GM18508 (cell line): ENCODE results near the gene DDX10.

Experiments used
- ATAC-seq: cut with Tn5 transposase; IDR thresholded peaks from one replicate; pipeline ENCODE4 v1.9.1; 2021; ENCODE audit warnings: moderate number of reproducible peaks; ENCODE audit not compliant: insufficient read depth, unreplicated experiment

The DDX10 gene

DNA sequence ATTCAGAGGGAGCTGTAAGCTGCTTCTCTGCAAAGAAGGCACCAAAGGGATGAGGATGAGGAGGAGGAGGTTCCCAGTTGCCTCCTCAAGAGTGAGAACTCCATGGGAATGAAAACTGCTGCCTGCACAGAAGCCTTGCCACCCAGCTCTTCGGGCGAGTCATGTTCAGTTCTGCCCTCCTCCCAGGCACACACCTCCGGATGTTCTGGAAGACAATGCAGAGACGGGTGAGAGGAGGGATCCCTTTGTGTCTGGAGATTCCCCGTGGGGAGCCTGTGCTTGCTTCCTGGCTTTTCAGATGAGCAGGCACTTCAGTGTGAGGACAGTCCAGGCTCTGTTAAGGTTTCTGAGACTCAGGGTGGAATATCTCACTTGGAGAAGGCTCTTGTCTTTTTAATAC lies 295.6 kb downstream of the DDX10 start:
- ATAC-seq: no peak

DNA sequence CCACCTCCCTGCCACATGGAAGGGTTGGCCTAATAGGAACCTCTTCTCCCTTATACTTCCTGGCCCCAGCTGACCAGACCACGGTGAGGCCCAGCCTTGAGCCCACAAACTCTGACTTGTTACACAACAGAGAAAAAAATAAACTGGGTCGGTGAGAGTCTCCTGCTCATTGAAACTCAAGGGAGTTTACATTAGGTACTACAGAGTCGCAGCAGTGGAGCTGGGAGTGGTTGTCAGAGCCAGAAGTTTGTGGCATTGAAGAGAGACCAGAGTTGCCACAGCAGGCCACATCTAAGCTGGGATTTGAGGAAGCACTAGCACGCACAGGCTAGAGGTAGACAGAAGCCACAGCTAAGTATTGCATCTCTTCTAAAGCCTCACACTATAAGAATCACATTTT lies 296.2 kb downstream of the DDX10 start:
- no peak for ATAC-seq

DNA sequence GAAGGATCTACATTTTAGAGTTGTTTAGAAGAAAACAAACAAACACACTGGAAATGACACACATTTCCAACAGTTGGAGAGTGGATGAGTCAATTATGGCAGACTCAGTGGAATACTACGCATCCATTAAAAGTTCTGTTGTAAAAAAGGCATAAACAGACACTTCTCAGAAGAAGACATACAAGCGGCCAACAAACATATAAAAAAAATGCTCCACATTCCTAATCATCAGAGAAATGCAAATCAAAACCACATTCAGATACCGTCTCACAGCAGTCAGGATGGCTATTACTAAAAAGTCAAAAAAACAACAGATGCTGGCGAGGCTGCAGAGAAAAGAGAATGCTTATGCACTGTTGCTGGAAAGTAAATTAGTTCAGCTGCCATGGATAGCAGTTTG lies 298.2 kb downstream of the DDX10 start:
- ATAC-seq: no peak

DNA sequence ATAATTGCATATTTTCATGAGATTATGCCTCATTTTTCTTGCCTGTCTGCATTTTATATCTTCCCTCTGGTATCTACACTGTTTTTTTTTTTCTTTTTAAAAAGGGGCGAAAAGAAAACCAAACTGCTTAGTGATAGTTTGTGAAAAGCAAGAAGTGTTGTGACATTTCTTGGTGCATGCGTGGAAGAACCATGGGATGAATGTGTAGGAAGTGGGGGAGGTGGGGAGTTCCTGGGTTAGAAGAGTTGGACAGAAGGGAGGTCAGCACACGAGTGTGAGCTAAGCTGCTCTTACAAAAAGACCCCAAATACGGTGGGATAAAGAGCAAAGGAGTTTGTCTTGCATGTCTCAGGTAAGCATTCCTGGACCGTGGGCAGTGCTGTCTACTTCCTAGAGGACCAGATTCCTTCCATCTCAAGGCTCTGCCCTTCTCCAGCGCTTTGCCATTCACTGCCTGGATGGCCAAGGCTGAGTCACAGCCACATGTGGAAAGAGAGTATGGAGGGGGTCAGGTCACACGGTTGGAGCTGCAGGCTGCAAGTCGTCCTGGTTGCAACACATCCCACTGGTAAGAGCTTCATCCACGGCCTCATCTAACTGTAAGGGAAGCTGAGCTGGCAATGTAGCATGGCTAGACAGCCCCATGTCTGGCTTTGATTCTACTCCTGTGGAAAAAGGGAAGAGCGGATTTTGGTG lies 300.6 kb downstream of the DDX10 start:
- ATAC-seq: no peak

DNA sequence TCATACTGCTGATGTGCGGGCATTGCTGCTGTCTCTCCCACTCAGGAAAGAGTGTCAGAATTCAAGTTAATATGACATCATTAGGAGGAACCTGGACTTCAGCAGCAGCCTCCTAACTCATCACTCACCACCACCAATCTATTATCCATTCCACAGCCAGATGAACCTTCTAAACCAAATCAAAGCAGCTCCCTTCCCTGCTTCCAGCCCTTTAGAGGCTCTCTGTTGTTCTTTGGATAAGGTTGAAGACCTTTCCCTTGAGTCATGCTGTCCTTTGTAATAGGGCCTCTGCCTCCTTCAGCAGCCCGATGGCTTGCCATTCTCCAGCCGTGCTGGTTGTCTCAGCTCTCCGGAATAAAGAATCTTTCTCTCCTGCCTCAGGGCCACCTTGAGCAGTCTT lies 301.3 kb downstream of the DDX10 start:
- no peak for ATAC-seq

DNA sequence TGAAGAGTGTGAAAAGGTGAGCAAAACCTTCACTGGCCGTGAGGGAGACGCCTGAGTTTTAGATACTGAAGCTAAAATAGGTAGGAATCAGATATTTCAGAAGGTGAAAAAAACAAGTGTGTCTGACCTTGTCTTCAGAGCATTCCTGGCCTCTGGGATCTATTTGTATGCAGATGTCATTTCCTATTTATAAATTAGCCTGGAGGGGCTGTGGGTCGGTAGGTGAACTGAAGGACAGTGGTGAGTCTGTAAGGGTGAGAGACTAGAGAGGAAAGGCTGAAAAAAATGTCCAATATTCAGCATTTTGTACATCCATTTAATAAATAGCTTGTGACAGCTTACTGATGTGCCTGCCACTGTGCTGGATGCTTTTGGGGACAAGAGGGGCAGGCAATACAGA lies 302.1 kb downstream of the DDX10 start:
- no peak for ATAC-seq

DNA sequence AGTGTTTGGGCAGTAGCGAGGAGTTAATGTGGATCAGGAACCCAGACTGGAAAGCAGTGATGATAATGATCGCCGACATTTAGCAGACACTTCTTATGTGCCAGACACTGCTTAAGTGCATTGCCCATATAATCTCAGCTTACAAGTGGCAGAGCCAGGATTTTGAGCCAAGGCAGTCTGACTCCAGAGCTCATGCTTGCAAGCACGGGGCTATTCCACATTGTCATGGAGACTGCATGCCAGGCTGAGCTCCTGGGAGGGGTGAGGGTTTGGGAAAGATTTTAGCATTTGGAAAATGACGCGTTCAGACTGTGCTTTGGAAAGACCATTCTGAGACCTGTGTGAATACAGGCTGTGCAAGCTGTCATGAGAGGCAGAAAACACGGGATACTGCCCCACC lies 302.7 kb downstream of the DDX10 start:
- ATAC-seq: no peak

DNA sequence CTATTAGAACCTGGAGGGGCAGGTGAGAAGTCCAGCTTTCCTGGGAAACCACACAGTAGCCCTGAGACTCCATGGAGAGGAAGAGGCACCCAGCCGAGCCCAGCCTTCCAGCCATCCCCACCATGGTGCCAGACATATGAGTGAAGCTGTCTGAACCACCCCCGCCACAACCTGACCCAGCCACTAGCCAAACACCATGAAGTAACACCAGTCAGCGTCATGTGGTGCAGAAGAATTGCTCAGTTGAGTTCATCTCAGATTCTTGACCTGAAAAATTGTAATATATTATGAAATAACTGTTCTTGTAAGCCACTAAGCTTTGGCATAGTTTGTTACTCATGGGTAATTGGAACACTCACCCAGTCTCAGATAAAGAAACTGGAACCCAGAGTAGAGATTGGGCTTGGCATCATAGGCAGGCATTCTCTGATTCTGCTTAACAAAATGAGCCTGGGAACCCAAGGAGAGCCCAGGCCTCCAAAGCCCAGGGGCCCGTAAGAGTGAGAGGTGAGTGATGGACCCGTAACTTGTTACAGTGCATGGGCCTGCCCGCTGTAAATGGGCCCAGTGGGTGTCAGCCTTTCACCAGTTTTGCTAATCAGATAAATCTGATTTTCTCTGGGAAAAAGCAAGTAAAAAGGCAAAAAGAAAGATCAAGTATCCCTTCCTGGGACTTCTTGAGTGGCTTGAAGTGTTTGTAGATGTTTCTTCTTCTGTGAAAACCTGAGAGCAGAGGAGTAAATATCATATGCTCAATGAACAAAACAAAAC lies 305.5 kb downstream of the DDX10 start:
- no peak for ATAC-seq

DNA sequence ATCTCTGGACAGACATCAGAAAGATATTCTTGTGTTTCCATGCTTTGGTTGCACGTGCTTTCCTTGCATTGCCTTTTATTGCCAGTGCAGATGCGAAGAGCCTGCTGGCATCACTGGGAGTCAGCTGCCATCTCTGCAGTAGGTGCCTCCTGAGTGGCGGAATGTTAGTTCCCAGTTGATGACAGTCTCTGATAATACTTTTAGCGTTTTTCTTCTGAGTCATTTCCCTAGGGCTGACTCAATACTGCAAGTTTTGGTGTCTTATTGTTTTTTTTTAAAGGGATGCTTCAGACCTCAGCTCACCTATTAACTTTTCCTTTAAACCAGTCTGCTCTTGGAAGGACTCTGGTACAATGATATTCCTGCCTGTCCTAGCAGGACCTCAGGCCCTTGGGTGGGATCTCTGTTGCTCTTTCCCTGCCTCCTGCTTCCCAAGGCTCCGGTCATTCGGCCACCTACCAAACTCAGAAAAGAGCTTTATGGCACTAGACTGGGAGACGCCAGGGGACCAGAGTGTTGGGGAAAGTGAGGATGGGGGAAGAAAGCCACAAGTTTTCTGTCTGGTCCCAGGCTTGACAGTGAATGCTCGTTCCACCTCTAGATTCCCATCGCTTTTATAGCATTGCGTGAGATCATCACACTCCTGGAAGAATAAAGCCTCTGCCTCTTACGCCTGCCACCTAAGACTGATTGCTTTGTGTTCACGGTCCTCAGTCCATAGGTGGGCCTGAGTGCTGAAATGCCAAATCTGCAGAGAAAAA lies 308.7 kb downstream of the DDX10 start:
- no peak for ATAC-seq

DNA sequence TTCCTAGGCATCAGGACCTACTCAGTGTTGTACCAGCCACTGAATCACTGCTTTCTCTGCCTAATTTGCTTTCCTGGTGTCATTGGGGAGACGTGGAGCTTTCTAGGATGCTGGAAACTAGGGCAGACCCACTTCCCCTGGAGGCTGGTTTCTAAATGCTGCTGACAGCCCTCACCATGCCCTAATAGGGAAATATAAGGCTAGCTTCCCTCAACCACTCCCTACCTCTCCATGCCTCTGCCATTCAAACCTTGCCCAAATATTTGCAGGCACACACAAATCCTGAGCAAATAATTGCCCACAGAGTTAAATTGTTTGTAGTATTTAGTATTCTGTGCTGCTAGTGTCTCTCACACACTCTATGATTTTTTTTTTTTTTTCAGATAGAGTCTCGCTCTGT lies 310.2 kb downstream of the DDX10 start:
- no peak for ATAC-seq

DNA sequence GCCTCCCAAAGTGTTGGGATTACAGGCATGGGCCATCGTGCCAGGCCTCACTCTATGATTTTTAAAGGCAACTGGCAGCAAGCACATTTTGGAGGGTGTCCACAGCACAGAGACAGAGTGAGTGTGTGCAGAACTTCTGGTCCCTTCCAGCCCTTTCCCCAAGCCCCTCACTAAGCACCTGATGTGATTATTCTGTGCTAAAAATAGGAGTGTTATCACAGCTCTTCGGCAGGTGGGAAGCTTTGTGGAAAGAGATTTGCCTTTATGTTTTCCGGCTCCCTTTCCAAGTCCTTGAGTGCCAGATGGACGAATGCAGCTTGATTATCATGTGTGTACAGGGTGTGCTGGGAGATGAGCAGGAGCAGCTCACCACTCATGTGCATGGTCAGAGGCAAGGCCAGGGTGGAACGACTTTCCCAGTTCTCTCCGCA lies 310.8 kb downstream of the DDX10 start:
- ATAC-seq: no peak

DNA sequence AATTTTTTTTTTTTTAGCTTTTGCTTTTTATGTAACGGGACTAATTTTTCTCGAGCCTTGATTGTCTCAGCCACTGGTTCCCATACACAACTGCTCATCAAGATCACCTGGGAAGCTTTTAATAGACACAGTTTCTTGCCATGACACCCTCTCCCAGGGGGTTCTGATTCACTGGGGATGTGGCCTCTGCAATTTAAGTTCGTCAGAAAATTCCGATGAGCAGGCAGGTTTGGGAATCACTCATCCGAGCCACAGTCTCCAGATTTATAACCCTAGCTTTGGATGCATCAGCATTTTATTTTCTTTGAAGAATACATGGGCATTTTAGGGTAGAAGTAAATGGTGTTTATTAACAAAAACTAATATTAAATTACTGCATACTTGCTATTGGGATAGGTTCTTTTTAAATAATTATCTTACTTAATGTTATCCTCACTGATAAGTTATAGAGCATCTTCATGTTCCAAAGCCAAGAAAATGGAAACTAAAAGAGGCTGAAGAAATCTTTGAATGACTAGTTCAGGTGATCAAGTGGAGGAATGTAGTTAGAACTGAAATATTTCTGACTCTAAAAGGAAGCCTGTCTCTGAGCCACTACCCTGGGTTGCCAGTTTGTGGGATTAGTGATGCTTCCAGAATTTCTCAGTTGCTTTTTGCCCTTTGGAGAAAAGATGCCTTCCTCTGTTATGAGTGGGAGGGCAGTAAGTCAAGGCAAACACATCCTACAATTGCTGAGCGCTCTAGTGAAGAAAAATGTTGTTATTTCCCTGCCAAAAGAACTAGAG lies 319.0 kb downstream of the DDX10 start:
- ATAC-seq: no peak

DNA sequence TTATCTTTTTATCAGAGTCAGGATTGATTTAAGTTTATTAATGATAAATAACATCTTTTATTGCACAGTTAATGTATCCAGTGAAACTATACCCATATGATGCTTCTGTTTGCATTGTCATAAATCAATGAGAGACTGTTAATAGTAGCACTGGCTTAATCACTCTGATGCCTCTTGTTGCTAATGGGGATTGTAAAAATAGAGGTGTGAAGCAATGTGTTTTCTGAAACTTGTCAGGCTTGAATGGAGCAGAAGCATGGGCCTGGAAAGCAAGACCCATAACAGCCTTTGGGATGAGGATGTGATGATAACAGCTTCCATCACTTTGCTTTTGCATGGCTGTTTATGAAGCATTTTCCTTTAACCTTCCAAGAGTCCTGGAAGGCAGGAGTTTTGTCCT lies 319.7 kb downstream of the DDX10 start:
- ATAC-seq: no peak

DNA sequence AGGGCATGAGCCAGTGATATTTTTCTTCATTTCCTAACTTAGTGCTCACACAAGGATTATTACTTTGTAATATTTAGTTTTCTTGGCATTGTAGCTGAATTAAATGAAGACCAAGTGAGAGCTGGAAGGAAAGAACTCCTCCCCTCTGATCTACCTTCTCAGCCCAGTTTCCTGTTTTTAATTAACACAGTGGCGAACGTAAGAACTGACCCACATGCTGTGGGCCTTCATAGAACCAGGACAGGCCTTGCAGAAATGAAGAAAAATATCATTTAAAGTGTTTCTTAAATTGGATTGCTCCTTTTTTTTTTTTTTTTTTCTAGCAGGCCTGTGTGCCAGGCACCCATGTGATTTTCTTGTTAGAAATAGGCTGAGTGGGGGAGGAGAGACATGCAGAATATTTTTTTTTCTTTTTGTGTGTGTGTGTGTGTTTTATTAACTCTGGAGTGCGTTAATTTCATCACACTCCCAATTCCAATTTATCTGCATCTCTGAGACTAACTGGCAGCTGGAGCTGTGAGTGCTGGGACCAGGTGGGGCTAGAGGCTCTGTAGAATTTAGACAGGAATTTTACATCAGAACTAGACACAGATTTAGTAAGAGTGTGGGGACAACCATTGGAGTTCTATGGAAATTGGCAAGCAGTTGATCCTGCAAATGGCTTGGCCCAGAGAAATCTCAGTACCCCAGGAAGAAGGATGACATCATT lies 320.5 kb downstream of the DDX10 start:
- ATAC-seq: no peak

DNA sequence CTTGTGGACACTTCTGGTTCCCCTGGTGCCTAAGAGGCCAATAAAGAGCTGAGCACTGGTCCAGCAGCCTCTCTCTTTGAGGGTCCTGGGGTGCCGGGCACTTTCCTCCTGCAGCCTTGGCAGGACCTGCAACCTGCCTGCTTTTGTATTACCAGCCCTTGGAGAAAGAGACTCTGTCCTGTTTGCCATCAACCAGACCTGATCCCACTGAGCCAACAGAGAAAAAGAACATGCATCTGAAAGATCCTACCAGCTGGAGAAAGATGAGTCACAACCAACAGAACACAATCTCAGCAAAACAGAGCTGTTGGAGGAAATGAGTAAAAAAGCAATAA lies 321.0 kb downstream of the DDX10 start:
- ATAC-seq: no peak
